GM18873 (cell line): ENCODE measurements around the gene RASA1.

ENCODE experiments used
- ATAC-seq: cut with Tn5 transposase; IDR thresholded peaks from one replicate; pipeline ENCODE4 v1.9.1; 2021; ENCODE audit warnings: mild to moderate bottlenecking, moderate library complexity, moderate number of reproducible peaks; ENCODE audit not compliant: unreplicated experiment, low FRiP score

Gene RASA1

DNA sequence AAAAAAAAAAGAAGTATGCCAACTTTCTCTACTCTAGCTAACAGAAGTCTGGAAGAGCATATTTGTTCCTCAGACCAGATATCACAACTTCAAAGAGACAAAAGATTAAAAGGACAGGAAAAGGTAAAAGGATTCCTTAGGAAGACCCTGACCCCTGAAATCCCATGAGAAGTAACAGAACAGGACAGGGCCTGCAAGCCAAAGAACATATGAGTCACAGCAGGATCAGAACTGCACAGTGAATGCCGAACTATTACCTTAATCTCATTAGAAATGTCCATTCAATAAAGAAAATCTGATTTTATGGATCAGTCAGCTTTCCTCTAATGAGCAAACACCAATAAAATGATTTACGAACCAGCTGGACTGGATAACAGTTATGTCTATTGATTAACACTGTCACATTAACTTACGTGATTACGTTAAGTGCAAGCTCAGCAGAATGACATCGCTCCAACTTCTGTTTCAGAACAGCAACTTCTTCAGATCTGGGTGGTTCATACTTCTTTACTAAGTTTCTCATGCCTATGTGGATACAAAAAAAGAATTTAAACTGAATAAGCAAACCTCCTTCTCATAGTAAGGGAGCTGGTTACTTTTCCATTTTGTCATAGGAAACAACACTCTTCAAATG is 131.4 kb downstream of the RASA1 start:
- ATAC-seq: no peak

DNA sequence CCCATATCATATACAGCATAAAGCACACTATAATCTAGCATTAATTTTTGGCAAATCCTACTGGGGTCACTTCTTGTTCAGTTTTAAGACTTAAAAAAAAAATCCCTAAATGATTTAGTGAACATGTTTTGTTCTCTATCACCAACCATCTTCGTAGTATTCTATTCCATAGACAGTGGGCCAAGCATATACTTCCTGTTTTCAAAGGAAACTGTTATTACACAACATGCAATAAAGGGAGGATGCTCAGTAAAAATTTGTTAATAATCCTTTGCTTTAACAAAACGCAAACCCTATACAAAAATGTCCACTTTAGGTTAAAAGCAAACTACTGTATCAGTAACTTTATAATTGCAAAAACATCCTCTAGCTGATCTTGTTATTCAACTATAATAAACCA is 132.0 kb downstream of the RASA1 start:
- ATAC-seq: no peak

DNA sequence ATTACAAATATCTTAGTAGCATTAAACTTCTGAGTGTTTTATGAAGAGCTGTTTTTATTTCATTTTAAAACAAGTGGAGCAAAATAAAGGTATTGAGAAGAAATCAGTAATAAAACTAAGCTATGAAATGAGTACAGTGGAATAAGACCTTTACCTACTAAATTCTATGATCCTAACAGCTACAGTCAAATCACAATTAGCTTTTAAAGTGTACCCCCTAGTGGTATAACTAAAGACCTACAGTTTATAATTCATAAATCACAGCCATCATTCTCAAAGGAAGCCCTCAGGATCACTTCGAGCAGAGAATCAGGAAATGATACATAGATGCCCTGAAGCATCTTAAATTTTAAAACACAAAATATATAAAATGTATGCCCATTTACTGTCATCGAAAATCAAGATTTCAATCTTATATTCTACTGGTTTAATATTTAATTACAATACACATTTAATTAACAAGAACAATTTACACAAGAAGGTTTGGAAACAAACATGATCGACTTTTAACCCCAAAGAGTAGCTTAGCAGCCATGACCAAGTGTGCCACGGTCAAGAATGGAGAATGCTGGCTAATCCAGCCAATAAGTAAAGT is 132.7 kb downstream of the RASA1 start:
- peak; percentile 70 for ATAC-seq

GRCh38 chr5:87401626-87402025 is 133.9 kb downstream of the RASA1 start:
- no peak for ATAC-seq

DNA sequence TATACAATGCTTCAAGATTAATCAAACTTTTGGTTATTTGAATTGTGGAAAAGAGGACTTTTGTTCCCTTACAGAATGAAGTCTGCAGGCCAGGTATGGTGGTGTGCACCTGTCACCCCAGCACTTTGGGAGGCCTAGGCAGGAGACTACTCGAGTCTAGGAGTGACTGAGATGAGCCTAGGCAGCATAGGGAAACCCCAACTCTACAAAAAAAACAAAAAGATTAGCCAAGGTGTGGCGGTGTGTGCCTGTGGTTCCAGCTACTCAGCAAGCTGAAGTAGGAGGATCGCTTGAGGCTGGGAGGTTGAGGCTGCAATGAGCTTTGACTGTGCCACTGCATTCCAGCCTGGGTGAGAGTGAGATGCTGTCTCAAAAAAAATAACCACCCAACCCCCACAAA is 135.7 kb downstream of the RASA1 start:
- no peak for ATAC-seq

DNA sequence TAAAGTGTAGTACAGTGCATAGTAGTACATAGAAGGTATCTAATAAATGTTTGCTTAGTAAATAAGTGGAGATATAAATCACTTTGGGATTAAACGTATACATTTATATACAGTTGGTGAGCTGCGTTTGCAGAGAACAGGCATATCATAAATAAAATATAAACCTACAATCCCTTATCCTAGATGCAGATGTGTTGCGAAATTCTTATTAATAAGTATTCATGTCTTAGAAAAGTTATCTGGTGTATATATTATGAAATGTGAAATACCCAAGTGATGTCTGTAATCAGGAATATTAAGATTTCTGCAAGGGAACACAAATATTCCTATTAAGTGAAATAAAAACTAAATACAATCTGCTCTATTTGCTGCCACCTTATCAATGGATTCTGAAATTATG is 136.2 kb downstream of the RASA1 start:
- no peak for ATAC-seq

GRCh38 chr5:87404359-87404758 is 136.7 kb downstream of the RASA1 start:
- no peak for ATAC-seq

GRCh38 chr5:87405472-87406155 is 137.9 kb downstream of the RASA1 start:
- no peak for ATAC-seq

GRCh38 chr5:87408204-87408603 is 140.5 kb downstream of the RASA1 start:
- ATAC-seq: no peak

DNA sequence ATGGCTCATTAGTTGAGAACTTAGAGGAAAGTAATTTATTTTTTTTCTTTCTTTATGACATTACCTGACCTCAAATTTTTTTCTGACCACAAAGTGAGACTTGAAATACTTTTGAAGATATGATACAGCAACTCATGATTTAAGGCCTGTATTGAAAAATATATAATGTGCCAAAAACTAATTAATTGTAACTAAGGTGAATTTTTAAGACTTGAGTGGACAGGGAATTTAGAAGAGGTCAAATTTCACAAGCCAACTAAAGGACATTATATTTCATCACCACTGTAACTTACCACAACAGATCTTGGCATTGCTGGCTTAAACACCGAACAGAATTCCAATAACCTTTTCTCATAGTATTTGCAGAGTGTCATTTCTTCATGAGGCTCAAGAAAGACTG is 143.2 kb downstream of the RASA1 start:
- ATAC-seq: no peak

DNA sequence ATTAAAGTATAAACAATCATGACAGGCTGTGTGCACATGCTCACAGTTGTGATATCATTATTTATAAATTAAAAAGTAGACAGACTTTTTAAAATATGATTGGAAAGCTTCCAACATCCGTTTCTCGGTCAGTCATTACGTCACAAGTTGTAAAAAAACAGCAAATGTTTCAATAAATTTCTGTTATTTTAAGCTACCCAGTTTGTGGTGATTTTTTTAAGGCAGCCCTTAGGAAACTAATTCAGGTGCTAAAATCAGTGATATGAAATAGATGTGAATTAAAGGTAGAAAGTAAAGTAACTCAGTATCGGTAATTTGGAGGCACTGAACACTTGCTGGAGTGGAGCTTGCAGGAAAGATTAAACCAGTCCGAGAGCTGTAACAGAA is 143.9 kb downstream of the RASA1 start:
- ATAC-seq: no peak

- peak; percentile 3 for ATAC-seq
These were observed 144.4 kb downstream of the RASA1 start for GRCh38 chr5:87411973-87412629.

GRCh38 chr5:87412630-87413342 is 145.1 kb downstream of the RASA1 start, which contains the start of gene CCNH:
CCNH (minus strand) TSS chr5:87412930; CDS start chr5:87412794, 136 bp downstream.
- ATAC-seq: peak; percentile 100

GRCh38 chr5:87413343-87413645 is 145.6 kb downstream of the RASA1 start:
- no peak for ATAC-seq

- ATAC-seq: no peak
These were observed 150.8 kb downstream of the RASA1 start for GRCh38 chr5:87418506-87418905.

DNA sequence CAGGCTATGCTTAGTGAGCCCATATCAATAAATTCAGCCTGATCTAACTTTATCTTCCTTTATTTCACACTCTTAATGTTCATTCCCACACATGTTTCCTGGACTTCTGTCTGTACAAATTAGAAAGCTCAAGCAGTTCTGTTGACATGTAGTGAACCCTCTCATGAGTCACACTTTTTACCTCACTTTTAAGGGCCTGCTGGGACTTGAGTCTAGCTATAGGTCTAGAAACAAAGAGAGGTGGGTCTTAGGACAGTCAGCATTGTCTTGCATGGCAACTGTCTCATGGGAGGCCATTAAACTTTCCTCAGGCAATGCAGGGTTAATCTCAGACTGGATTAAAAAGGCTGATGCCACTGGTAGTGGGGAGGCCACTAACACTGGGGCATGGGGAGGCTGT is 153.6 kb downstream of the RASA1 start:
- no peak for ATAC-seq

DNA sequence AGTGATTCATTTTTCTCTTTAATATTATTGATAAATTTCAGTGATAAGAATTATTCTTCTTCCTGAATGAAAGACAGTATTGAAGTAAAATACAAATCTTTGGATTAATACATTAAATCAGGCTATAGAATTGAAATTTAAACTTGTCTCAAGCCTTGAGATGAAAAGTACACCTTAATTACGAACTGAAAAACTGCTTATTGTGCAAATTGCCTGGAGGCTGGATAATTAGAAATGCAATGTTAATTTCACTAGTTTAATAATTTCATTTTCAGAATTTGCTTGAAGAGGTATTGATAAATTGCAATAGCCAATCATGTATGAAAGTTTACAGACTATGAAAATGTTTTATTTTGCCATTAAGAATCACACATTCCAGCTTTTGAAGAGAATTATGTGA is 156.1 kb downstream of the RASA1 start:
- no peak for ATAC-seq

DNA sequence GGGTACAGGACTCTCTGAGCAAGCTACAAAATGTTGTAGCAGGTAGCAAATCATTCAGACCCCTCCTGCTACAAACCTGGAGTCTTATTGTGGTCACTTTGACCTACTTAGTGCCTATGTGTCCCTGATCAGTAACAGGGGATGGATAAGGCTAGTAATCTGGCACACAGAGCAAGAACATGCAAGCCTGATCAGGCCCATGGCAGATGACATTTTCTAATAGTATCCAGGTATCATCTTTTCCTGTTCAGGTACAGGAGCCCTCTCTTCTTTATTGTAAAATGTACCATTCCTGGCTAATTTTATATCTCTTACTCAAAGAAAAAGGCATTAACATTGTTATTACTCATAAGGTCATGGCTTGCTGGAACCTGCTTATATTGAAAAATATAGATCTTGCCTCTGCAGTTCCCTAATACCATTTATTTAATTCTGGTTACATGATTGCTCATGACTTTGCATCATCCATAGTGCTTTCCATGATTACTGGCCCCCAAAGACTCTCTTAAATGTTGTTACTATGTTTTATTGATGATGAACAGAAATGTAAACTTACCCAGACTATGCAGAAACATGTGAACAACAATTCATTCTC is 163.3 kb downstream of the RASA1 start:
- no peak for ATAC-seq

DNA sequence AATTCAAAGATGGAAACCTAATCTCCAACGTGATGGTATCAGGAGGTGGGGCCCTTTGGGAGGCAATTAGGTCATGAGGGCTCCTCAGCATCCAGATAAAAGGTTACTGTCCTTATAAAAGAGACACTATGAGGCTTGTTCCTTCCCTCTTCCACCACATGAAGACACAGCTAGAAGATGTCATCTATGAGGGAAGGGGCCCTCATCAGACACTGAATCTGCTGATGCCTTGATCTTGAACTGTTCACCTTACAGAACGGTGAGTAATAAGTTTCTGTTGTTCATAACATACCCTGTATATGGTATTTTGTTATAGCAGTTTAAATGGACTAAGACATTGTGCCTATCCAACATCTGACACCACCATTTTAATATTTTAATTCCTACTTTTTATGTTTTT is 164.8 kb downstream of the RASA1 start:
- no peak for ATAC-seq

GRCh38 chr5:87433945-87434344 is 166.3 kb downstream of the RASA1 start:
- ATAC-seq: no peak

GRCh38 chr5:87434461-87434860 is 166.8 kb downstream of the RASA1 start:
- no peak for ATAC-seq
